ENCODE data around the gene WFDC5. TPM values are rescaled to one million over a fixed set of nuclear protein-coding genes. Genes with fewer than 3 reads are reported as not detected.
A peak's percentile ranks its signal among the peaks of the same experiment; 100 is the strongest.

The WFDC5 gene
- total and polyA plus RNA-seq, 5 experiments from 2014 or later, result not detected

DNA sequence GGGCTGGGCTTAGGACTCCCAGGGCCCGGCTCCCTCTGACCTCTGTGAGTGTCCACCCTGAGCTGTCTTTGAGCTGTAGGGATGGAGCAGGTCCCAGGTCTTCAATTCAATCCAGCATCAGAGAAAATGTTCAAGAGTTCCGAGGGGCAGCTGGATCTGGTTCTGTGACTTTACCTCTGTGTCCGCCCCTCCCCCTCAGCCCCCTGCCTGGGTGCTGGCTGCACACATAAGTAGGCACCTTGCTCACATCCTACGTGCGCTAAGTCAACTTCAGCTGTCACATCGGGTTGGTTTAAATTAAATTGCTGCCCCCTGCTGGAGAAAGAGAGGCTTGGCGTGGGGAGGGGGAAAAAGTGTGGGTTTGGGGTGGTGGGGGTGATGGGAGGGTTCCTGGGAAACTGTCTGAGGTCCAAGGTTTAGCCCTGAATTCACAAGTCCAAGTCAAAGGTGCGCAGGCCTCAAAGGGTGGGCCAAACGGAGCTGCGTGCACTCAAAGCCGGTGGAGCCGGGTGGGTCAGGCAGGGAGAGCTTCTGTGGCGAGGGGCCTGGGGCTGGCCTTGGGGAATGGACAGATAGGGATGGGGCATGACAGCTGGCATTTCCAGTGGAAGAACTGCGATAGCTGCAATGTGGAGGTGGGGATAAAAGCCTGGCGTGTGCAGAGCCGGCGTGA is 3.0 kb downstream of the WFDC5 start:
- ATAC-seq, result no peak
- Mint-ChIP-seq H3K9me3 (no peaks in the 10 kb centered on the region), H3K27ac (no peak overlapping the region), H3K27me3 (peaks cover 0 to 18% (median 2%) of the 10 kb centered on the region in 5 donors), H3K36me3 (no peaks in the 10 kb centered on the region), H3K4me1 (peaks cover 3 to 8% (median 4%) of the 10 kb centered on the region in 4 donors), H3K4me3 (no peak overlapping the region)
- POLR2A ChIA-PET, result no interaction called here
- no peak for DNase-seq

DNA sequence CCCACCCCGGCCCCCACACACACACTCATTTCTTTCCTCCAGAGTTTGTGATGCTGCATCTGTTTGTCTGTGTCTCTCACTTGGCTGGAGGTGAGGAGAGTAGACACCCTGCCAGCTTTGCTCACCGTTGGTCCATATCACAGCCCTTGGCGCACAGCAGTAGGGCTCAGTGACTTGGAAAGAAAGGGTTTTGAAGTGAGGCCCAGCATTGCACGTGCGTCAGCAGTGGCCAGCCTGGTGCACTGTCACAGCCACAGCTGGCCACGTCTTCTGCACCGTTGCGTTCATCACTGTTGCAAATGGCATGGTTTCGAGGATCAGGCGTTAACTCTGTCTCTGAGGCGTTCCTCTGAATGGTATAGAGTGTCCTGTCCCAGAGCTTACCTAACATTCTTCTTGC is 3.7 kb downstream of the WFDC5 start:
- no peak for DNase-seq
- H3K4me3 Mint-ChIP-seq, result no peak overlapping the region
- H3K9me3 Mint-ChIP-seq, result no peaks in the 10 kb centered on the region
- peaks cover 0 to 16% (median 4%) of the 10 kb centered on the region in 5 donors for H3K27me3 Mint-ChIP-seq
- no peaks in the 10 kb centered on the region for H3K36me3 Mint-ChIP-seq
- peaks cover 3 to 8% (median 4%) of the 10 kb centered on the region in 4 donors for H3K4me1 Mint-ChIP-seq
- POLR2A ChIA-PET, result no interaction called here
- no peak for ATAC-seq
- no peak overlapping the region for H3K27ac Mint-ChIP-seq

DNA sequence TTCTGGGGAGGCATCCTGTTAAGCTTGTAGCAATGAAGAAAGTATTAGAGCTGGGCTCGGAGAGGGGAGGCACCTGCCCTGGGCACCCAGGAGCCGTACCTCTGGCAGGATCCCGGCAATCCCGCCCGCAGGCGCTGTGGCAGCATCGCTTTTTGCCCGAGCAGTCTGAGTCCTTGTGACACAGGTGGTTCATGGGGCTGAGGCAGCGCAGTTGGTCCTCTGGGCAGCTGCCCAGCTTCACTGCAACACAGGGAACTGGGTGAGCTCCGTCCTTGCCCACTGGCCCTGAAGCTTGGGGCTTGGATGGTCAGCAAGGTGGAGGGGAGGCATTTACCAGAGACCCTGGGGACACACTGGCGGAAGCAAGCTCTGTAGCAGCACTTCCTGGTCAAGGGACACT is 4.7 kb downstream of the WFDC5 start:
- H3K4me1 Mint-ChIP-seq, result peaks cover 3 to 8% (median 3%) of the 10 kb centered on the region in 4 donors
- no peaks in the 10 kb centered on the region for H3K36me3 Mint-ChIP-seq
- DNase-seq (no peak), ATAC-seq (no peak)
- POLR2A ChIA-PET, result no interaction called here
- H3K27me3 Mint-ChIP-seq, result peaks cover 0 to 16% (median 4%) of the 10 kb centered on the region in 5 donors
- H3K27ac Mint-ChIP-seq, result no peak overlapping the region
- H3K4me3 Mint-ChIP-seq, result no peak overlapping the region
- no peaks in the 10 kb centered on the region for H3K9me3 Mint-ChIP-seq

DNA sequence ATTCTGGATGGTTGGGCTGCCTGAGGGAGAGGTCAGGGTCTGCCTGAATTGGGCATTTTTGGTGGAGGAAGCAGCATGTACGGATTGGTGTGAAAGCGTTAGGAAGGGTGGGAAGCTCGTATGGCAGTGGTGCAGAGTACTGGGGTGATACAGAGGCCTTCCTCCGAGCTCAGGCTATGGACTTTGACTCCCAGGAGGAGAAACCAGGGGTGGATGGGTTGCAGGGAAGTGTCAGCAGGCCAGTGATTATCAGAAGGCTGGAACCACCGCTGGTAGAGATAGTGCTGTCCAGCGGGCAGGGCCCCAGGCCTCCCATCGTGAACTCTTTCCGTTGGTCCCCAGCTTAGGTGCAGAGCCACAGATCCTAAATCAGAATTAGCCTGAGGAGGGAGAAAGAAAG is 5.3 kb downstream of the WFDC5 start:
- ATAC-seq (no peak), DNase-seq (no peak)
- H3K36me3 Mint-ChIP-seq, result no peaks in the 10 kb centered on the region
- H3K27me3 Mint-ChIP-seq, result peaks cover 4 to 21% (median 7%) of the 10 kb centered on the region in 5 donors
- no peak overlapping the region for H3K4me3 Mint-ChIP-seq
- POLR2A ChIA-PET, result no interaction called here
- no peak overlapping the region for H3K27ac Mint-ChIP-seq
- H3K9me3 Mint-ChIP-seq, result no peaks in the 10 kb centered on the region
- peaks cover 0 to 2% (median under 1%) of the 10 kb centered on the region in 4 donors for H3K4me1 Mint-ChIP-seq

DNA sequence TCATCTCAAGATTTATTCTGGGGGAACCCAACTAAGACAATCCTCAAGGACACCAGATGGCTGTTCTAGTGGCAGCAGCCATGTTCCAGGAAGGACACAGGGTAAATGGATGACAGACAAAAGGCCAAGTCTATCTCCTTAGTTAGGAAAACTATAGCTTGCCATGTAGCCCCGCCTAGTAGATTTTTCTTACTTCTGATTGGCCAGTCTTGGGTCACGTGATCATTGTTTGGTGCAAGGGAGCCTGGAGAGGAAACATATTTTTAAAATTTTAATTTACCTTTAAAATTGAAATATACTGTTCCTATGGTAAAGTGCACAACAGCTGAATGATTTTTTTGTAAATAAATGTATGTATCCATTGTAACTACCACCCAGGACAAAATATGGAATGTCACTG is 9.7 kb downstream of the WFDC5 start:
- H3K27me3 Mint-ChIP-seq, result peaks cover 13 to 36% (median 19%) of the 10 kb centered on the region in 5 donors
- ATAC-seq (no peak), DNase-seq (no peak)
- POLR2A ChIA-PET, result interaction anchor here (1.3 kb wide), 1 partner anchor 9 kb away, joined by 4 read pairs; no protein-coding TSS in a partner anchor
- H3K36me3 Mint-ChIP-seq, result no peaks in the 10 kb centered on the region
- no peak overlapping the region for H3K4me3 Mint-ChIP-seq
- H3K27ac Mint-ChIP-seq, result no peak overlapping the region
- H3K9me3 Mint-ChIP-seq, result no peaks in the 10 kb centered on the region
- H3K4me1 Mint-ChIP-seq, result peaks cover 3 to 9% (median 4%) of the 10 kb centered on the region in 4 donors

DNA sequence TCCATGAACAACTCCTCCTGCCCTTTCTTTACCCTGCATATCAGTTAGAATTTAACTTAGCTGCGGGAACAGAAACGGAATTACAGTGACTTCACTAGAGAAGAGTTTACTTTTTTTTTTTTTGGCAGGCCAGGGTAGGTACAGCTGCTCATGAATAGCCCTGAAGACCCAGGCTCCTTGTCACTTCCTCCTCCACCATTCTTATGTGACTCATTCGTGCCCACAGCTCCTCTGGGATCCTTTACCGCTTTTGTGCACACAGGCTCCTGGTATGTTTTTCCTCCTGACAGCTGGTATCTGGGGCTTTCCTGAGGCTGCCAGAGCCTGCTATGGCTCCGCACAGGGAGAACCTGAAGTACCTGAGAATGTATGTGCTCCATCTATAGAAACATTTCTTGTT is 10.2 kb downstream of the WFDC5 start:
- Mint-ChIP-seq H3K36me3 (no peaks in the 10 kb centered on the region), H3K9me3 (no peaks in the 10 kb centered on the region), H3K27me3 (peaks cover 18 to 41% (median 25%) of the 10 kb centered on the region in 5 donors), H3K4me1 (peaks cover 3 to 13% (median 6%) of the 10 kb centered on the region in 4 donors), H3K27ac (no peak overlapping the region), H3K4me3 (no peak overlapping the region)
- POLR2A ChIA-PET, result interaction anchor here (1.3 kb wide), 1 partner anchor 9 kb away, joined by 4 read pairs; no protein-coding TSS in a partner anchor
- DNase-seq (no peak), ATAC-seq (no peak)

DNA sequence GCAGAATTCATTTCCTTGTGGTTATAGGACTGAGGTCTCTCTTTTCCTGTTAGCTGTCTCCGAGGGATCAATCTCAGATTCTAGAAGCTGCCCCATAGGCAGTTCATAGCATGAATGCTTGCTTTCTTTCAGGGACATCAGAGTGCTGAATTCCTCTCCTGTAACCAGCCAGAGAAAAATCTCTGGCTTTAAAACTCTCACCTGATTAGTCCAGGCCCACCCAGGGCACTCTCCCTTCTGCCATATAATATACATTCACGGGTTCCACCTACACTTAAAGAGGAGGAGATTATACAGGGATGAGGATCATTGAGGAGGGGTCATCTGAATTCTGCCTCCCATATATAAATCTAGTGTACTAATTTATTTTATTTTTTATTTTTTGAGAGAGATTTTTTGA is 11.9 kb downstream of the WFDC5 start:
- no peaks in the 10 kb centered on the region for H3K9me3 Mint-ChIP-seq
- no peaks in the 10 kb centered on the region for H3K36me3 Mint-ChIP-seq
- DNase-seq, result no peak
- H3K27ac Mint-ChIP-seq, result no peak overlapping the region
- peaks cover 30 to 54% (median 36%) of the 10 kb centered on the region in 5 donors for H3K27me3 Mint-ChIP-seq
- H3K4me3 Mint-ChIP-seq, result no peak overlapping the region
- H3K4me1 Mint-ChIP-seq, result peaks cover 4 to 16% (median 10%) of the 10 kb centered on the region in 4 donors
- ATAC-seq, result no peak
- POLR2A ChIA-PET, result no interaction called here

DNA sequence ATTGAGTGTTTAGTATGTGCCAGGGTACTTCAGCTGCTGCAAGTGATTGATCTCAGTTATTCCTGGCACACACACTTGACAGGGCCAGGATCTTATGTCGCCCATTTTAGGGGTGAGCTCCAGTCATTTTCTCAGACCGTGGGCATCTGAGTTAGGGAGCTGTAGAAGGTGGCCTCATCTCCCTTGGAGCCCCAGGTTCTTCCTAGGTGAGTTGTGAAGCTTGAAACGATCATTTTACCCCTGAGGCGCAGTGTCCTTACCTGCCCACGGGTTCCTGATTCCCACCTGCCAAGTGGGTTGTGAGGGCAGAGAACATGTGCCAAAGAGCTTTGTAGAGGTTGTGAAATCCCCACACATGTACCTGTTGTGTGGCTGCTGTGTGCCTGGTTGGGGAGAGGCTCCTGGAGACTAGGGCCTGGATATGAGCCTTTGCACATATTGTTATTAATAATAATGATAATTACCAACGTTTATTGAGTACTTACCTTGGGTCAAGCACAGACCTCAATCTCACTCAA is 13.6 kb downstream of the WFDC5 start:
- H3K4me3 Mint-ChIP-seq, result peak overlapping the region in 5 of 10 donors; percentile 24 to 59 (median 30)
- peaks cover 35 to 67% (median 43%) of the 10 kb centered on the region in 5 donors for H3K27me3 Mint-ChIP-seq
- no peaks in the 10 kb centered on the region for H3K36me3 Mint-ChIP-seq
- H3K27ac Mint-ChIP-seq, result no peak overlapping the region
- POLR2A ChIA-PET, result no interaction called here
- no peaks in the 10 kb centered on the region for H3K9me3 Mint-ChIP-seq
- DNase-seq (no peak), ATAC-seq (no peak)
- peaks cover 11 to 22% (median 18%) of the 10 kb centered on the region in 4 donors for H3K4me1 Mint-ChIP-seq

DNA sequence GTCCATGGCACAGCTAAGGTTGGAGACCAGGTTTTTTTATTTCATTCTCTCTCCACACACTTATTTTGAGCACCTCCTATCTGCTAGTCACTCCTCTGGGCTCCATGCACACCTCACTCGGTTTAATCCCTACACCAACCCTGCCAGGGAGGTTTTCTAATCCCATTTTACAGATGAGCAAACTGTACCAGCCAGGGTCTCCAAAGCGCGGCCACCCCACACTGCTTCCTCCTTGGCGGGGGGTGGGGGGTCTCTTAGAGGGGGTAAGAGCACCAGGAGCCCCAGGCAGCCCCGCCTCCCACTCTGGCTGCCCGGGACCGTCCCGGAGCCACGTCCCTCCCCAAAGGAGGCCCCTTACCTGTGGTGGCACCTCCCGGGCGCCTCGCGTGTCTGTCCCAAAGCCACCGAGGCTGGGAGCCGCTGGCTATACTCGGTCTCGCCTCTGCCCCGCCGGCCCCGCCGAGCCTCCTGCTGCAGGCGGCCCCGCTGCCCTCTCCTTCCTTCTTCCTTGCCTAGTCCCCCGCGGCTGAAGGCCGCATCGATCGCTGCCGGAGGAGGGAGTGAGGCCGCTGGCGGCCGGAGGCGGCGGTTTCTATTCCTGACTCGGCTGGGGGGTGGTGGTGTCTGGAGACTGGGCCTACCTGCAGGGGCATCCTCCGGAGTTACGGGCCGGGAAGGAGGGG is 14.3 kb downstream of the WFDC5 start, which contains the start of gene KCNS1:
Gene KCNS1 (minus strand): TSS at position 565 of the 683 bp plus-strand sequence. CDS start 1,891 bp downstream, outside the sequence.
- DNase-seq (no peak), ATAC-seq (no peak)
- POLR2A ChIA-PET, result no interaction called here
- no peak within 1 kb of the TSS for H3K27ac Mint-ChIP-seq
- H3K4me1 Mint-ChIP-seq, result peaks cover 11 to 27% (median 22%) of the 10 kb centered on the region in 4 donors
- H3K4me3 Mint-ChIP-seq, result peak within 1 kb of the TSS in 6 of 10 donors; percentile 24 to 59 (median 34)
- H3K27me3 Mint-ChIP-seq, result peaks cover 35 to 68% (median 46%) of the 10 kb centered on the region in 5 donors
- H3K36me3 Mint-ChIP-seq, result no peaks in the 10 kb centered on the region
- H3K9me3 Mint-ChIP-seq, result no peaks in the 10 kb centered on the region

DNA sequence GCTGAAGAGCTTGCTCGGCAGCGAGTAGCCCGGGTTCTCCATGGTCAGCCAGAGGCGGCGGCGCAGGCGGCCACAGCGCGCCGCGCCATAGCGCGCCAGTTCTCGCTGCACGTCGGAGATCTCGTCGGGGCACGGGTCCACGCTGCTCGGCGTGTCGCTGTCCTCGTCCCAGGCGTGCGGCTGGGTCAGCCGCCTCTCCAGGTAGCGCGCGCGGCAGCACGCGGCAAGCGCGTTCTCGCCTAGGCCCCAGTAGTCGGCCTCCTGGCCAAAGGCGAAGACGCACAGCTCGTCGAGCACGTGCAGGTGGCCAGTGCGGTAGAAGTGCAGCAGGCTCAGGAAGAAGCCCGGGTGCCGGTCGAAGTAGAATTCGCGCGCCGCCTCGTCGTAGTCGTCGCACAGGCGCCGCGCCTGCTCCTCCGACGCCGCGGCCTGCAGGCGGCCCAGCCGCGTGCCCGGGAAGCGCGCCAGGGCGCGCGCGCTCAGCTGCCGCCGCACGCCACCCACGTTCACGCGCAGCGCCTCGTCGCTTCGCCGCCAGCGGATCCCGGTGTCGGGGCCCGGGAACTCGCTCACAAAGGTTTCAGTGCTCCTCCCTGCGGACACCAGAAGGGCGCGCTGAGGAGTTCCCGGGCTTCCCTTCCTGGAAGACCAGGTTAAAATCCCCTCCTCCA is 16.7 kb downstream of the WFDC5 start:
- peak overlapping the region in 7 of 10 donors; percentile 15 to 75 (median 59) for H3K4me3 Mint-ChIP-seq
- H3K9me3 Mint-ChIP-seq, result no peaks in the 10 kb centered on the region
- ATAC-seq (peak; percentile 28 to 35), DNase-seq (peak in 3 of 10 donors; percentile 14 to 33 (median 28))
- POLR2A ChIA-PET, result no interaction called here
- H3K4me1 Mint-ChIP-seq, result peaks cover 12 to 28% (median 24%) of the 10 kb centered on the region in 4 donors
- H3K27ac Mint-ChIP-seq, result no peak overlapping the region
- peaks cover 32 to 49% (median 41%) of the 10 kb centered on the region in 5 donors for H3K27me3 Mint-ChIP-seq
- no peaks in the 10 kb centered on the region for H3K36me3 Mint-ChIP-seq

DNA sequence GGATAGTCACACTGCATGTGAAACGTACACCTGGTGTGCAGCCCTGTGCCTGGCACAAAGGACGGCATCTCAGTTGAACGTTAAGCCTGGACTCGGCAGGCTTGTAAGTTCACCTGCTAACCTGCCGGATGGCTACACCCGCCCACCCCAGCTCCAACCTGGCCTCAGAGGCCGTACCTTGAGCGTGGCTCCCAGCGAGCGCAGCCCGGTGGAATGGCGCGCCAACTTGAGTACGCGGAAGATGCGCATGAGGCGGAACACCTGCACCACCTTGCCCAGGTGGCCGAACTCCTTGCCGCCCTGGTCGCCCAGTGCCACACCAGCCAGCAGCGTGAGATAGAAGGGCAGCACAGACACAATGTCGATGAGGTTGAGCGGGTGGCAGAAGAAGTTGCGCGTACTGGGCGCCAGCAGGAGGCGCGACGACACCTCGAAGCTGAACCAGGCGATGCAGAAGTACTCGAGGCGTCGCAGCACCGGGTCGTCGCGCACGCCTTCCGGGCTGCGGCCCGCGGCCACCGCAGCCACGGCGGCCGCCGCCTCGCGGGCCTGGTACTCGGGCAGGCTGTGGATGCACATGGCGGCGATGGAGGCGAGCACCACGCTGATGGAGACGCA is 17.4 kb downstream of the WFDC5 start:
- ATAC-seq, result peak; percentile 56 to 71
- DNase-seq, result peak in 6 of 10 donors; percentile 19 to 46 (median 34)
- peaks cover 30 to 44% (median 39%) of the 10 kb centered on the region in 5 donors for H3K27me3 Mint-ChIP-seq
- no peaks in the 10 kb centered on the region for H3K36me3 Mint-ChIP-seq
- POLR2A ChIA-PET, result no interaction called here
- H3K27ac Mint-ChIP-seq, result peak overlapping the region in 1 of 10 donors; percentile 53
- peak overlapping the region; percentile 42 to 83 (median 68) for H3K4me3 Mint-ChIP-seq
- H3K9me3 Mint-ChIP-seq, result no peaks in the 10 kb centered on the region
- peaks cover 12 to 28% (median 24%) of the 10 kb centered on the region in 4 donors for H3K4me1 Mint-ChIP-seq

DNA sequence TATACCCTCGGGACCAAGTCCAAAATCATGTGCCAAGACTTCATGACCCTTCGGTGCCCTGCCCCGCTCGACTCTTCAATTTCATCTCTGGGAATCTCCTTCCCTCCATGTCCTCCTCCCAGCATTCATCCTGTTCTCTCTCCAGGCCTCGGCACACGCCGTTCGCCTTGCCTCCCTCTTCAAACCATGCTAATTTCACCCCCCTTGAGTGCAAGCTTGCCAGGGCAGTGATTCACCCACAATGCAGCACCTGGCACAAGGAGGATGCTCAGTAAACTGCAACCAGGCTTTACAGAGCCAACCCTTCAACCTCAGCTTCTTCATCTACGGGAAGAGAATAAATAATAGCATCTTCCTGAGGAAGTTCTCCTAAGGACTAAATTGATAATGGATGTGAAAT is 18.2 kb downstream of the WFDC5 start:
- Mint-ChIP-seq H3K36me3 (no peaks in the 10 kb centered on the region), H3K4me1 (peaks cover 12 to 28% (median 24%) of the 10 kb centered on the region in 4 donors), H3K9me3 (no peaks in the 10 kb centered on the region), H3K27me3 (peaks cover 28 to 43% (median 39%) of the 10 kb centered on the region in 5 donors), H3K27ac (peak overlapping the region in 1 of 10 donors; percentile 42), H3K4me3 (peak overlapping the region in 1 of 10 donors; percentile 45)
- POLR2A ChIA-PET, result interaction anchor here (1.5 kb wide), 1 partner anchor 9 kb away, joined by 4 read pairs; no protein-coding TSS in a partner anchor
- ATAC-seq, result no peak
- no peak for DNase-seq
